DOHH2 (cell line): ENCODE data around the gene ITGA1.

Experiments used
- EZH2phosphoT487 ChIP-seq: fragments of 200-600 bp; sonication (generic); IDR thresholded peaks from 2 replicates; pipeline ENCODE4 v1.6.1; 2017; ENCODE audit warnings: borderline replicate concordance, mild to moderate bottlenecking, antibody characterized with exemption, low read length, moderate library complexity, mixed read lengths
- TF ChIP-seq, protein P1 (sequence below): fragments of 200-600 bp; sonication (generic); IDR thresholded peaks from one replicate; pipeline ENCODE4 v1.5.1; 2014; ENCODE audit warnings: antibody characterized with exemption, mild to moderate bottlenecking, low read depth, low read length; ENCODE audit not compliant: poor library complexity, severe bottlenecking

DNA sequence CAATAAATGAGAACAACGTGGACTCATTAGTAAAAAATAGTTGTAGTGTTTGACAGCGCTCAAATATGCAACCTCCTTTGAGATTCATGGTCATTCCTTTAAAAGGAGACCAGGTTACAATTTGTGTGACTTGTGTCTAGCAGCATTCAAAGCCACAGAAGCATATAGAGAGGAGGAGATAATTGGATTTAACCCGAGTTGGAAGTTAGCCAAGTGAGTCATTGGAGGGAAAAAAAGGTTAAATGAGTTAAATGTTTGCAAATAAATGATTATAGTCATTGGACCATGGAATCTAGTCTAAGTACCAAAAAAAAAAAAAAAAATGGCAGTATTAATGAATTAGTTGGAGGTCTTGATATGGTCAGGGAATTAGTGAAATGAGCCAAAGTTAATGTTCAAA is 90.9 kb downstream of the ITGA1 start:
- TF ChIP-seq, protein P1, sequence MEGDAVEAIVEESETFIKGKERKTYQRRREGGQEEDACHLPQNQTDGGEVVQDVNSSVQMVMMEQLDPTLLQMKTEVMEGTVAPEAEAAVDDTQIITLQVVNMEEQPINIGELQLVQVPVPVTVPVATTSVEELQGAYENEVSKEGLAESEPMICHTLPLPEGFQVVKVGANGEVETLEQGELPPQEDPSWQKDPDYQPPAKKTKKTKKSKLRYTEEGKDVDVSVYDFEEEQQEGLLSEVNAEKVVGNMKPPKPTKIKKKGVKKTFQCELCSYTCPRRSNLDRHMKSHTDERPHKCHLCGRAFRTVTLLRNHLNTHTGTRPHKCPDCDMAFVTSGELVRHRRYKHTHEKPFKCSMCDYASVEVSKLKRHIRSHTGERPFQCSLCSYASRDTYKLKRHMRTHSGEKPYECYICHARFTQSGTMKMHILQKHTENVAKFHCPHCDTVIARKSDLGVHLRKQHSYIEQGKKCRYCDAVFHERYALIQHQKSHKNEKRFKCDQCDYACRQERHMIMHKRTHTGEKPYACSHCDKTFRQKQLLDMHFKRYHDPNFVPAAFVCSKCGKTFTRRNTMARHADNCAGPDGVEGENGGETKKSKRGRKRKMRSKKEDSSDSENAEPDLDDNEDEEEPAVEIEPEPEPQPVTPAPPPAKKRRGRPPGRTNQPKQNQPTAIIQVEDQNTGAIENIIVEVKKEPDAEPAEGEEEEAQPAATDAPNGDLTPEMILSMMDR = no peak
- no peak for TF ChIP-seq EZH2phosphoT487
